Panc1 (cell line): ENCODE results near the gene PLA2G4F. TPM values are rescaled to one million over a fixed set of nuclear protein-coding genes. Genes with fewer than 3 reads are reported as not detected.

Source experiments
- ATAC-seq: fragments of 200-7000 bp; cut with Tn5 transposase; 2 replicates; pipeline ENCODE4 v1.9.1; 2020; ENCODE audit warnings: mild to moderate bottlenecking, moderate library complexity
- BruUV-seq: library from RNA; stranded (reverse); fragments of 400-500 nt; replicated peaks from 2 replicates; lab custom pipeline; 2021; lab: Mats Ljungman, UMichigan
- CTCF ChIA-PET: fragments of 300-600 bp; sonication (Branson Sonifier 250); formaldehyde crosslinking; loops from one replicate; lab custom pipeline; 2022; ENCODE audit warnings: antibody characterized with exemption; lab: Charles Lee
- POLR2A ChIA-PET: fragments of 300-600 bp; sonication (Branson Sonifier 250); formaldehyde crosslinking; loops from one replicate; lab custom pipeline; 2022; ENCODE audit warnings: antibody characterized with exemption; lab: Charles Lee
- DNase-seq: peaks from one replicate; pipeline ENCODE4 v3.0.0-alpha.2; 2010; ENCODE audit warnings: low read depth, low spot score
- H3K27ac ChIP-seq: 2 replicates; pipeline ENCODE4 v1.5.1; 2011; ENCODE audit warnings: mild to moderate bottlenecking, low read length, inconsistent platforms
- H3K27me3 ChIP-seq: fragments of 200-500 bp; sonication (Bioruptor generic); 2 replicates; pipeline ENCODE4 v1.6.0; 2014; ENCODE audit warnings: low read length, inconsistent platforms; ENCODE audit not compliant: control insufficient read depth, insufficient read depth
- H3K36me3 ChIP-seq: fragments of 200-500 bp; sonication (Bioruptor generic); 2 replicates; pipeline ENCODE4 v1.5.1; 2014; ENCODE audit warnings: inconsistent platforms, mild to moderate bottlenecking, low read length, moderate library complexity; ENCODE audit not compliant: control insufficient read depth, insufficient read depth
- H3K4me1 ChIP-seq: 2 replicates; pipeline ENCODE4 v1.5.1; 2011; ENCODE audit warnings: inconsistent platforms, mild to moderate bottlenecking, low read length, moderate library complexity; ENCODE audit not compliant: control insufficient read depth, insufficient read depth
- H3K4me3 ChIP-seq, 2 experiments: 2 replicates each; pipeline ENCODE4 v1.5.1; 2011 to 2012; ENCODE audit warnings: low read depth in 2 of 2, low read length in 2 of 2, mild to moderate bottlenecking in 2 of 2, inconsistent platforms in 1 of 2, moderate library complexity in 1 of 2
- H3K9me3 ChIP-seq: fragments of 200-500 bp; sonication (Bioruptor generic); 2 replicates; pipeline ENCODE4 v1.5.1; 2014; ENCODE audit warnings: low read depth, mild to moderate bottlenecking, inconsistent platforms, low read length, moderate library complexity; ENCODE audit not compliant: control insufficient read depth, insufficient read depth
- CTCF ChIP-seq: fragments of 450-650 bp; IDR thresholded peaks from 2 replicates; pipeline ENCODE4 v1.5.1; 2017; ENCODE audit warnings: mild to moderate bottlenecking
- POLR2AphosphoS5 ChIP-seq: IDR thresholded peaks from 2 replicates; pipeline ENCODE4 v1.6.1; 2012; ENCODE audit warnings: mild to moderate bottlenecking, low read depth, low read length, moderate library complexity
- REST ChIP-seq, 2 experiments: IDR thresholded peaks; 2 replicates each; pipeline ENCODE4 v1.6.1; 2011 to 2012; ENCODE audit warnings: low read depth in 2 of 2, control low read depth in 1 of 2, low read length in 1 of 2, mild to moderate bottlenecking in 1 of 2, moderate library complexity in 1 of 2; ENCODE audit not compliant: insufficient read depth in 1 of 2
- SIN3A ChIP-seq: IDR thresholded peaks from 2 replicates; pipeline ENCODE4 v1.6.1; 2012; ENCODE audit warnings: low read depth, mild to moderate bottlenecking, low read length, moderate library complexity, borderline replicate concordance; ENCODE audit not compliant: insufficient read depth
- TCF7L2 ChIP-seq: IDR thresholded peaks from 2 replicates; pipeline ENCODE4 v1.6.1; 2011; ENCODE audit warnings: mild to moderate bottlenecking, low read depth, low read length, inconsistent platforms
- in situ Hi-C: cut with HindIII; loops from 2 replicates; pipeline ENCODE4 v1.10.0; 2016; ENCODE audit warnings: low sequenced_read_pairs, low pct_unique_long_range_greater_than_20kb
- intact Hi-C: fragments of 100-400 bp; cut with micrococcal nuclease; formaldehyde crosslinking; loops from one replicate; pipeline ENCODE4 v1.10.0; 2022; ENCODE audit not compliant: unreplicated experiment
- total RNA-seq: library from RNA; stranded (reverse); gene quantifications from one replicate; pipeline ENCODE4 v1.2.1, GENCODE V29; 2021; ENCODE audit not compliant: unreplicated experiment

PLA2G4F gene
- total RNA-seq, 1 experiment from 2014 or later, result not detected

- no peaks in the 10 kb centered on the region for H3K4me1 ChIP-seq
- no peak overlapping the region for H3K4me3 ChIP-seq
- no peak for TF ChIP-seq POLR2AphosphoS5
- TF ChIP-seq SIN3A, result no peak
- no peak for TF ChIP-seq REST (IDR thresholded peaks at IDR 0.05; ENCODE audit: insufficient read depth in 1 of 2, low read depth in 2 of 2, low read length in 1 of 2)
- TF ChIP-seq TCF7L2, result no peak
- TF ChIP-seq CTCF, result no peak
- H3K36me3 ChIP-seq, result peaks cover under 1% of the 10 kb centered on the region; the same call in 1 of the 2 replicates
- intact Hi-C loops, result no loop called here
- no peak overlapping the region for H3K27ac ChIP-seq
- no peaks in the 10 kb centered on the region for H3K9me3 ChIP-seq
- ATAC-seq (no peak), DNase-seq (no peak)
- CTCF ChIA-PET, result no interaction called here
- BruUV-seq, result no TSS peak
- in situ Hi-C loops, result no loop called here
- POLR2A ChIA-PET, result no interaction called here
- H3K27me3 ChIP-seq, result no peaks in the 10 kb centered on the region
Measured at GRCh38 chr15:42154956-42155355, 1.5 kb downstream of the PLA2G4F start.

- POLR2A ChIA-PET, result no interaction called here
- ATAC-seq, result no peak
- no peak for TF ChIP-seq TCF7L2
- TF ChIP-seq REST (IDR thresholded peaks at IDR 0.05; ENCODE audit: insufficient read depth in 1 of 2, low read depth in 2 of 2, low read length in 1 of 2), result no peak
- no peak for TF ChIP-seq CTCF
- BruUV-seq, result no TSS peak
- CTCF ChIA-PET, result no interaction called here
- no peak for DNase-seq
- H3K9me3 ChIP-seq, result no peaks in the 10 kb centered on the region
- no peaks in the 10 kb centered on the region for H3K36me3 ChIP-seq
- intact Hi-C loops, result no loop called here
- no peak overlapping the region for H3K27ac ChIP-seq
- in situ Hi-C loops, result no loop called here
- H3K4me1 ChIP-seq, result no peaks in the 10 kb centered on the region
- no peak overlapping the region for H3K4me3 ChIP-seq
- H3K27me3 ChIP-seq, result no peaks in the 10 kb centered on the region
Measured at GRCh38 chr15:42154212-42154941, 2.1 kb downstream of the PLA2G4F start.
